ENCODE data around the gene MED10. TPM values are rescaled to one million over a fixed set of nuclear protein-coding genes. Genes with fewer than 3 reads are reported as not detected.
"Not testable (repeated sequence)": the region's sequence is repeated elsewhere in the genome, so short reads cannot be mapped to it uniquely, and the experiment has no call there.

Gene MED10
- total RNA-seq, 5 donors from 2014 or later (not counting 1 experiment from before 2014, with no cell fraction given): 53.9 to 65.6 (median 58.2) TPM

- ATAC-seq (replicated peaks in 1 of 4); H3K27ac Mint-ChIP-seq: not testable (repeated sequence)
- peaks cover 36% of the 10 kb centered on the region for H3K36me3 Mint-ChIP-seq
Measured at GRCh38 chr5:6363454-6364011, 14.8 kb downstream of the MED10 start.

GRCh38 chr5:6362846-6363245 is 15.5 kb downstream of the MED10 start:
- no peak overlapping the region for H3K4me3 ChIP-seq (ENCODE audit: control insufficient read depth in 1 of 2, extremely low read depth in 1 of 2, low read length in 1 of 2)
- peaks cover 5 to 12% of the 10 kb centered on the region in 2 donors for H3K36me3 ChIP-seq (ENCODE audit: control insufficient read depth in 2 of 2, extremely low read depth in 1 of 2, insufficient read depth in 1 of 2, low read length in 1 of 2)
- no peak overlapping the region for H3K4me3 Mint-ChIP-seq
- no peaks in the 10 kb centered on the region for H3K27me3 Mint-ChIP-seq
- CTCF ChIA-PET: no interaction called here
- H3K4me1 Mint-ChIP-seq: peaks cover 27 to 33% (median 32%) of the 10 kb centered on the region in 3 donors
- peaks cover 12 to 20% of the 10 kb centered on the region in 2 experiments for H3K4me1 ChIP-seq (ENCODE audit: control insufficient read depth in 1 of 2, extremely low read depth in 1 of 2, insufficient read depth in 2 of 2, low read length in 2 of 2)
- H3K9me3 Mint-ChIP-seq: no peaks in the 10 kb centered on the region
- DNase-seq (no peak), ATAC-seq (replicated peaks in 1 of 4) (no peak)
- H3K9me3 ChIP-seq: no peaks in the 10 kb centered on the region
- peaks cover 39% of the 10 kb centered on the region for H3K36me3 Mint-ChIP-seq
- WGBS (ENCODE audit: insufficient coverage): 100% methylated on average over 4 of the region's 7 CpGs
- POLR2A ChIA-PET: no interaction called here
- no peaks in the 10 kb centered on the region for H3K27me3 ChIP-seq (replicated peaks in 1 of 2; ENCODE audit: control insufficient read depth in 2 of 2, extremely low read depth in 1 of 2, insufficient read depth in 2 of 2, low read length in 1 of 2)
- no peak overlapping the region for H3K27ac ChIP-seq (ENCODE audit: low read length)
- no peak overlapping the region for H3K27ac Mint-ChIP-seq

More at GRCh38 chr5:6363454-6364011, 14.8 kb downstream of the MED10 start:
- H3K4me3 Mint-ChIP-seq; POLR2A ChIA-PET; H3K9me3 ChIP-seq; H3K4me3 ChIP-seq (ENCODE audit: control insufficient read depth in 1 of 2, extremely low read depth in 1 of 2, low read length in 1 of 2); H3K27me3 ChIP-seq (replicated peaks in 1 of 2; ENCODE audit: control insufficient read depth in 2 of 2, extremely low read depth in 1 of 2, insufficient read depth in 2 of 2, low read length in 1 of 2); CTCF ChIA-PET; H3K27me3 Mint-ChIP-seq; DNase-seq; H3K27ac ChIP-seq (ENCODE audit: low read length); H3K9me3 Mint-ChIP-seq: not testable (repeated sequence)
- H3K36me3 ChIP-seq (ENCODE audit: control insufficient read depth in 2 of 2, extremely low read depth in 1 of 2, insufficient read depth in 1 of 2, low read length in 1 of 2): peaks cover 5 to 15% of the 10 kb centered on the region in 2 donors
- H3K4me1 ChIP-seq (ENCODE audit: control insufficient read depth in 1 of 2, extremely low read depth in 1 of 2, insufficient read depth in 2 of 2, low read length in 2 of 2): peaks cover 12 to 20% of the 10 kb centered on the region in 2 experiments
- WGBS (ENCODE audit: insufficient coverage): 88% methylated on average over 1 of the region's 5 CpGs
- peaks cover 27 to 33% (median 32%) of the 10 kb centered on the region in 3 donors for H3K4me1 Mint-ChIP-seq

DNA sequence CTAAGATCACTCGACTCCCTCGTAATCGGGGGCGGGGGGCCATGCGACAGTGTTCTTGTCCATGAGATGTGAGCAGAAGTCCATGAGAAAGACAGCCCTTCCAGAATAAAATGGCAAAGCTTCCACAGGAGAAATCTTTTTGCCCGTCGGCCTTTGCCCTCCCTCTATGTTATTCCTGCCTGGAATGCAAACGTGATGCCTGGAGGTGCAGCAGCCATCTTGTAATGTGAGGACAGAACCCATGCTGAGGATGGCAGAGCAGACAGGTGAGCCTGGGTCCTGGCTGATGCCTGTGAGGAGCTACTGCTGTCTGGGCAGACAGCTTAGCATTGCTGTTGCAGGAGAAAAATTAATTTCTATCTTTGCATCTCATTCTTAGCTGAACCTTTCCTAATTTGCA is 17.2 kb downstream of the MED10 start:
- no peaks in the 10 kb centered on the region for H3K27me3 Mint-ChIP-seq
- H3K27me3 ChIP-seq (replicated peaks in 1 of 2; ENCODE audit: control insufficient read depth in 2 of 2, extremely low read depth in 1 of 2, insufficient read depth in 2 of 2, low read length in 1 of 2): no peaks in the 10 kb centered on the region
- H3K36me3 Mint-ChIP-seq: peaks cover 24% of the 10 kb centered on the region
- 95% methylated on average over 7 of the region's 8 CpGs for WGBS (ENCODE audit: insufficient coverage)
- peaks cover 23 to 30% (median 26%) of the 10 kb centered on the region in 3 donors for H3K4me1 Mint-ChIP-seq
- H3K4me3 ChIP-seq (ENCODE audit: control insufficient read depth in 1 of 2, extremely low read depth in 1 of 2, low read length in 1 of 2): no peak overlapping the region
- no peaks in the 10 kb centered on the region for H3K9me3 Mint-ChIP-seq
- POLR2A ChIA-PET: no interaction called here
- peak overlapping the region in 1 of 3 donors; percentile 68 for H3K4me3 Mint-ChIP-seq
- no peaks in the 10 kb centered on the region for H3K9me3 ChIP-seq
- peaks cover 12 to 20% of the 10 kb centered on the region in 2 experiments for H3K4me1 ChIP-seq (ENCODE audit: control insufficient read depth in 1 of 2, extremely low read depth in 1 of 2, insufficient read depth in 2 of 2, low read length in 2 of 2)
- CTCF ChIA-PET: no interaction called here
- DNase-seq (peak in 1 of 35 experiments; percentile 5), ATAC-seq (replicated peaks in 1 of 4) (no peak)
- H3K27ac ChIP-seq (ENCODE audit: low read length): no peak overlapping the region
- peak overlapping the region; percentile 43 to 61 for H3K27ac Mint-ChIP-seq
- peaks cover 3 to 5% of the 10 kb centered on the region in 2 donors for H3K36me3 ChIP-seq (ENCODE audit: control insufficient read depth in 2 of 2, extremely low read depth in 1 of 2, insufficient read depth in 1 of 2, low read length in 1 of 2)

DNA sequence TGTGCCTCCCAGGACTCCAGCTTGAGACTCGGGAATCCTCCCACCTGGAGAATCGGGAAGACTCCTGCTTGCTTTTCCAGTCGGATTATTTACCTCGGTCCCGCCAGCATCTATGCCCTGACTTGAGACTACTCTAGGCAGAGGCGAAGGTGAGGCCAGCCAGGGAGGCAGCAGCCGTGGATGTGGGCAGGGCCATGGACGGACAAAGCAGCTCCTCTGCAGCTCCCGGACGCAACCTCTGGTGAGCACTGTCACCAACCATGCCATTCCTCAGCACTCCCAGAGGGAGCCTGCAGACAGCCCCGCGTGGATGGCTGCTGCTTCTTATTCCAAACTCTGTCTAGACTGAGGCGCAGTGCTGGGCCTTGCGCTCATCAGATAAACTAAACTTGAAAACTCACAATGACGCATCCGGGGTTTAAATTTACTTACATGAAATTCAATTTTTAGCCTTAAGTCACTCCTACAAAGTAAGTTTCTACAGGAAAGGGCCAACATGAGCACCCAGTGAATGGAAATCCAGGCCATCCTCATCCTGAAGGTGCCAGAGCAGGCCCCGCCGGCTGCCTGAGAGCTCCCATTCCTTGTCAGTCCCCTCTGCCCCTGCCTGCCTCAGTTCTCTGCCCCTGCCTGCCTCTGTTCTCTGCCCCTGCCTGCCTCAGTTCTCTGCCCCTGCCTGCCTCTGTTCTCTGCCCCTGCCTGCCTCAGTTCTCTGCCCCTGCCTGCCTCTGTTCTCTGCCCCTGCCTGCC is 17.8 kb downstream of the MED10 start:
- Histone ChIP-seq H3K36me3 (ENCODE audit: control insufficient read depth in 2 of 2, extremely low read depth in 1 of 2, insufficient read depth in 1 of 2, low read length in 1 of 2) (peaks cover 0 to 5% of the 10 kb centered on the region in 2 donors), H3K27ac (ENCODE audit: low read length) (peak overlapping the region; percentile 67), H3K4me1 (ENCODE audit: control insufficient read depth in 1 of 2, extremely low read depth in 1 of 2, insufficient read depth in 2 of 2, low read length in 2 of 2) (peaks cover 12 to 20% of the 10 kb centered on the region in 2 experiments), H3K27me3 (replicated peaks in 1 of 2; ENCODE audit: control insufficient read depth in 2 of 2, extremely low read depth in 1 of 2, insufficient read depth in 2 of 2, low read length in 1 of 2) (no peaks in the 10 kb centered on the region), H3K9me3 (no peaks in the 10 kb centered on the region), H3K4me3 (ENCODE audit: control insufficient read depth in 1 of 2, extremely low read depth in 1 of 2, low read length in 1 of 2) (peak overlapping the region; percentile 15 to 69)
- H3K9me3 Mint-ChIP-seq: no peaks in the 10 kb centered on the region
- peak in 1 of 35 experiments; percentile 23 for DNase-seq
- peak overlapping the region; percentile 96 to 97 for H3K27ac Mint-ChIP-seq
- 81% methylated on average over 18 of the region's 18 CpGs for WGBS (ENCODE audit: insufficient coverage)
- H3K27me3 Mint-ChIP-seq: no peaks in the 10 kb centered on the region
- peaks cover 22% of the 10 kb centered on the region for H3K36me3 Mint-ChIP-seq
- ChIA-PET POLR2A (no interaction called here), CTCF (interaction anchor here in 1 of 2 donors (1.1 kb wide), 1 partner anchor 8 kb away, joined by 3 read pairs; no protein-coding TSS in a partner anchor)
- H3K4me1 Mint-ChIP-seq: peaks cover 21 to 29% (median 25%) of the 10 kb centered on the region in 3 donors
- peak in 2 of 4 experiments; percentile 6 to 23 for ATAC-seq (replicated peaks in 1 of 4)
- H3K4me3 Mint-ChIP-seq: peak overlapping the region; percentile 34 to 68 (median 68)

DNA sequence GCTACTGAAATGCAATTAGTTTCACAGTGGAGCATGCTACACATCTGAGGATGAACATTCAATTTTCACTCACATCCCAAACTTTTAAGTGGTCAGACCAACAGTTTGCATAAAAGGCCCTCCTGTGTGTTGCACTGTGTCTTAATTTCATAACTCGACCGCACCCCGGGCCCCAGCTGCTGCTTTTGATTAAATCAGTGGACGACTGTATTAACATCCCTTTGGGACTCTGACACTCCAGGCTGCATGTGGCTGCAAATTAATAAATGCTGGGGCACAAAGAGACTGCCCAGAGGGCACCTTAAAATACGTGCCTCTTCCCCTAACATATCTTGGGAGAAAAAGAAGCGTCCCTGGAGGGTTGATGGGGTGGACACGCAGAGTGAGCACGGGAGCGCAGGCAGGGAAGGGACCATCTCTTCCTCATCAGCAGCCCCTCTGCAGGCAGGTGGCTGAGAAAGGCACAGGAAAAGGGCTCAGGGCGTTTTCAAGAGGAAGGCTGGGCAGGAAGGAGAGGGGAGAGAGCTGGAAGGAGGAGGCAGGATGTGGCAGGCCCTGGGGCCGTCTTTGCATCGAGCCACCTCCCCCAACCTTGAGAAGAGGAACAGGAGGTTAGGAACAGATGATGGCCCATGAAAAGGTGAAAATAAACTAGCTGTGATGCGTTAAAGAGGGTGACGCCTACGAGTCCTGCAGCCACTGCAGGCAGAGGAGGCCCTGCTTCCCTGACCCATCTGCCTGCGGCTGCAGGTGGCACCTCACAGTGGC is 18.6 kb downstream of the MED10 start:
- Histone ChIP-seq H3K36me3 (ENCODE audit: control insufficient read depth in 2 of 2, extremely low read depth in 1 of 2, insufficient read depth in 1 of 2, low read length in 1 of 2) (peaks cover 0 to 5% of the 10 kb centered on the region in 2 donors), H3K4me1 (ENCODE audit: control insufficient read depth in 1 of 2, extremely low read depth in 1 of 2, insufficient read depth in 2 of 2, low read length in 2 of 2) (peaks cover 12 to 20% of the 10 kb centered on the region in 2 experiments), H3K9me3 (no peaks in the 10 kb centered on the region), H3K27ac (ENCODE audit: low read length) (peak overlapping the region; percentile 67), H3K4me3 (ENCODE audit: control insufficient read depth in 1 of 2, extremely low read depth in 1 of 2, low read length in 1 of 2) (peak overlapping the region; percentile 15 to 69), H3K27me3 (replicated peaks in 1 of 2; ENCODE audit: control insufficient read depth in 2 of 2, extremely low read depth in 1 of 2, insufficient read depth in 2 of 2, low read length in 1 of 2) (no peaks in the 10 kb centered on the region)
- H3K27ac Mint-ChIP-seq: peak overlapping the region; percentile 96 to 97
- DNase-seq: peak in 25 of 35 experiments; percentile 9 to 50 (median 27)
- H3K9me3 Mint-ChIP-seq: no peaks in the 10 kb centered on the region
- H3K36me3 Mint-ChIP-seq: peaks cover 22% of the 10 kb centered on the region
- POLR2A ChIA-PET: interaction anchor here in 1 of 2 donors (1.4 kb wide), 1 partner anchor 17 kb away, joined by 3 read pairs; no protein-coding TSS in a partner anchor
- CTCF ChIA-PET: interaction anchor here in 1 of 2 donors (1.1 kb wide), 1 partner anchor 9 kb away, joined by 3 read pairs; no protein-coding TSS in a partner anchor
- WGBS (ENCODE audit: insufficient coverage): 19% methylated on average over 8 of the region's 16 CpGs
- no peaks in the 10 kb centered on the region for H3K27me3 Mint-ChIP-seq
- ATAC-seq (replicated peaks in 1 of 4): peak; percentile 82 to 98 (median 95)
- peak overlapping the region; percentile 34 to 68 (median 68) for H3K4me3 Mint-ChIP-seq
- peaks cover 21 to 29% (median 25%) of the 10 kb centered on the region in 3 donors for H3K4me1 Mint-ChIP-seq

DNA sequence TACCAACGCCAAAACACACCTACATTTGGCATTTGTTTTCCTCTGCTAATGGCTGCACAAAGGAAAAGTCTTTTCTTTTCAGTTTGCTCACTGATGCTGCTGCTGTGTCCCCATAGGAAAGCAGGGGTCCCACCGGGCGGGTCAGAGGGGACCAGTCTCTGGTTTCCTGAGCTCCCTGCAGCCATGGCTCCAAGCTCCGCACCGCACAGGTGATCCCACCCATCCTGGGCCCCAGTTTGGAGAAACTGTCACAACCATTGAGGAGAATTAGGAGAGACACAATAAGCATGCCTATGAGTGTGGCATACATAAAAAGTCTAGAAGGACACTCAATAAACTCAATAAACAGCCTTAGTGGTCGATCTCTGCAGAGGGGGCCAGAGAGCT is 19.9 kb downstream of the MED10 start:
- H3K36me3 ChIP-seq (ENCODE audit: control insufficient read depth in 2 of 2, extremely low read depth in 1 of 2, insufficient read depth in 1 of 2, low read length in 1 of 2): peaks cover 0 to 5% of the 10 kb centered on the region in 2 donors
- H3K4me1 Mint-ChIP-seq: peaks cover 21 to 29% (median 25%) of the 10 kb centered on the region in 3 donors
- whole genome bisulfite sequencing (ENCODE audit: insufficient coverage): 96% methylated on average over 3 of the region's 6 CpGs
- POLR2A ChIA-PET: interaction anchor here (0.6 to 1.4 kb wide), 2 partner anchors 18 to 372 kb away, joined by 3 to 6 read pairs; no protein-coding TSS in a partner anchor
- CTCF ChIA-PET: no interaction called here
- peak overlapping the region; percentile 39 to 54 for H3K27ac Mint-ChIP-seq
- H3K36me3 Mint-ChIP-seq: peaks cover 22% of the 10 kb centered on the region
- H3K27ac ChIP-seq (ENCODE audit: low read length): no peak overlapping the region
- no peak for ATAC-seq (replicated peaks in 1 of 4)
- no peaks in the 10 kb centered on the region for H3K9me3 Mint-ChIP-seq
- no peak overlapping the region for H3K4me3 ChIP-seq (ENCODE audit: control insufficient read depth in 1 of 2, extremely low read depth in 1 of 2, low read length in 1 of 2)
- no peak overlapping the region for H3K4me3 Mint-ChIP-seq
- DNase-seq: no peak
- no peaks in the 10 kb centered on the region for H3K27me3 ChIP-seq (replicated peaks in 1 of 2; ENCODE audit: control insufficient read depth in 2 of 2, extremely low read depth in 1 of 2, insufficient read depth in 2 of 2, low read length in 1 of 2)
- H3K27me3 Mint-ChIP-seq: no peaks in the 10 kb centered on the region
- H3K4me1 ChIP-seq (ENCODE audit: control insufficient read depth in 1 of 2, extremely low read depth in 1 of 2, insufficient read depth in 2 of 2, low read length in 2 of 2): peaks cover 12 to 20% of the 10 kb centered on the region in 2 experiments
- H3K9me3 ChIP-seq: no peaks in the 10 kb centered on the region
